Measurements from ENCODE around the gene EPB41L4A.
A peak's percentile ranks its signal among the peaks of the same experiment; 100 is the strongest.

Gene EPB41L4A

DNA sequence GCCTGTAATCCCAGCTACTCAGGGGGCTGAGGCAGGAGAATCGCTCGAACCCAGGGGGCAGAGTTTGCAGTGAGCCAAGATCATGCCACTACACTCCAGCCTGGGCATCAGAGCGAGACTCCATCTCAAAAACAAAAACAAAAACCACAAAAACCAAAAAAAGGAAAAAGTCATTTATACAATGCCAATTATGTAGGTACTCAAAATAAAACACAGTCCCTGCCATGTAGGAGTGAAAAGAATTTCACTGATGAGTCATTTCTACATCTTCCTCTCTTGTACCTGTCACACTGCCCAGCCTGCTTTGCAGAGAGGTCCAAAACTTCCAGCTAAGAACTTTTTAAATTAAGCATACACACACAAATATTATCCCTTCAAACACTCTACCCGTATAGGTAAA is 215.8 kb downstream of the EPB41L4A start:
- Histone ChIP-seq H3K36me3 (ENCODE audit: control insufficient read depth, insufficient read depth, low read length, severe bottlenecking) (no peaks in the 10 kb centered on the region), H3K9me3 (ENCODE audit: control insufficient read depth, low read length) (no peaks in the 10 kb centered on the region), H3K27me3 (replicated peaks; ENCODE audit: control insufficient read depth, insufficient read depth, low read length) (no peaks in the 10 kb centered on the region), H3K9ac (ENCODE audit: low read length) (no peak overlapping the region), H3K4me3 (ENCODE audit: low read length) (no peak overlapping the region), H3K4me1 (ENCODE audit: control insufficient read depth, insufficient read depth, low read length) (peaks cover 3% of the 10 kb centered on the region)
- no peak for DNase-seq (ENCODE audit: low read depth)

DNA sequence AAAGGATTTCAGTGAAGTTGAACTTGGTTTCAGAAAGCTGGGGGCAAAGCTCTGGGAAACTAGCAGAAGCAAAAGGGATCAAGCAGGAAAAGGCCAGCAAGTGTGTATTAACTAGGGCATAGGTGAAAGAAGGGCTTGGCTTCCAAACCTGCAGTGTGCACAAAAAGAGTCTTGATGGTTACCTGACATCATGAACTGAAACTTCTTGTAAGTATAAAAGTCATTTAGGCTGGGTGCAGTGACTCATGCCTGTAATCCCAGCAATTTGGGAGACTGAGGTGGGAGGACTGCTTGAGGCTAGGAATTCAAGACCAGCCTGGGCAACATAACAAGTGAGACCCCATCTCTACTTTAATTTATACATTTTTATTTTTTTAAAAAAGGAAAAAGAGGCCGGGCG is 216.4 kb downstream of the EPB41L4A start:
- no peaks in the 10 kb centered on the region for H3K27me3 ChIP-seq (replicated peaks; ENCODE audit: control insufficient read depth, insufficient read depth, low read length)
- peaks cover 3% of the 10 kb centered on the region for H3K4me1 ChIP-seq (ENCODE audit: control insufficient read depth, insufficient read depth, low read length)
- no peaks in the 10 kb centered on the region for H3K36me3 ChIP-seq (ENCODE audit: control insufficient read depth, insufficient read depth, low read length, severe bottlenecking)
- H3K9ac ChIP-seq (ENCODE audit: low read length), result no peak overlapping the region
- DNase-seq (ENCODE audit: low read depth), result no peak
- no peak overlapping the region for H3K4me3 ChIP-seq (ENCODE audit: low read length)
- no peaks in the 10 kb centered on the region for H3K9me3 ChIP-seq (ENCODE audit: control insufficient read depth, low read length)

DNA sequence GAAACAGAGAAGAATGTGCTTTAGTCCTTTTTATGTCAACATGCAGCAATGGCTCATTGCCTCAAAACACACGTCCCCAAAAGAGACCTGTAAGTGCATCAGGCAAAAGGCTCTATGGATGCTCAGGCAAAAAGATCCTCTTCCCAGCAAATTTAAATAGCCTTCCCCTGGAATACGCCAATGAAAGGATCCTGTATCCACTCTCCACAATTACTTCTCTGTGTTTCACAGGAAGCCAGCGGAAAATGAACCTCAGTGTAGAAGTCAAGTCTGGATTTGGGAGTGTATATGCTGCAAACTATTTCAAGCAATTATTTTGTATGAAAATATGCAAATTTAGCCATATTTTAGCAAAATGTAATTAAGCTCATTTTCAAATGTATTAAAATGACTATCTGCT is 217.9 kb downstream of the EPB41L4A start:
- Histone ChIP-seq H3K4me1 (ENCODE audit: control insufficient read depth, insufficient read depth, low read length) (peaks cover 6% of the 10 kb centered on the region), H3K9me3 (ENCODE audit: control insufficient read depth, low read length) (no peaks in the 10 kb centered on the region), H3K4me3 (ENCODE audit: low read length) (no peak overlapping the region), H3K9ac (ENCODE audit: low read length) (no peak overlapping the region), H3K27me3 (replicated peaks; ENCODE audit: control insufficient read depth, insufficient read depth, low read length) (no peaks in the 10 kb centered on the region), H3K36me3 (ENCODE audit: control insufficient read depth, insufficient read depth, low read length, severe bottlenecking) (no peaks in the 10 kb centered on the region)
- no peak for DNase-seq (ENCODE audit: low read depth)

DNA sequence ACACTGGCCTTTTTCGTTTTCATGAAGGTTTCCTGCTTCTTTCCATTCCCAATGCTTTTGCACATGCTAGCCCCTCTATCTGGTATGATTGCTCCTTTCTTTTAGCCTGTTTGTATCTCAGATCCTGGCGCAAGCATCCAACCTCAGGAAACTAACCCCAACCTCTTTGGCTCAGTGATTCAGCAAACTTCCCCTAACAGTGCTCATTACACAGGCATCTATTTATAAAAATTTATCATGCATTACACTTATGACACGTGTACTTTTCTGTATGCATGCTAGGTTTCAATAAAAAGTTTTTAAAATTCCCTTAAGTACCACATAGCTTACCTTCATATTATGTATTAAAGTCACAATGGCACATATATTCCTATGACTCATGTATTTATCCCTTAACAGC is 218.9 kb downstream of the EPB41L4A start:
- H3K4me1 ChIP-seq (ENCODE audit: control insufficient read depth, insufficient read depth, low read length), result peaks cover 6% of the 10 kb centered on the region

DNA sequence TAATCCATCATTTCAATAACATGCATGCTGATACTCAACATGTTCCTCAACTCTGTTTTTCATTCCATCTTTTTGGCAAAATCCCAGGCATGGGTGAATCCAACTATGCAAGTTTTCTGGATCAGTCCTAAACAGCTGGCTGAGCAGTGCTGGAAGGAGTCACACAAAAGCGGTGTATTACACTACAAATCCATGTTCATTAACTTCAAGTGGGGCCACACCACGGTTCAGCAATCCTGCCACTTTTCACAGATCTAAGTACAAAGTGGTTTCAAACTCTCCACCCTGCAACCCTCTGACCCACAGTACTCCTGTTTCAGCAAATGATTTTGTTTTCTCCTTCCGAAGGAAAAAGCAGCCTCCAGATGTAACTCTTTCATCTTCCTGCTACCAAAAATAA is 222.5 kb downstream of the EPB41L4A start:
- H3K4me3 ChIP-seq (ENCODE audit: low read length), result no peak overlapping the region
- no peaks in the 10 kb centered on the region for H3K27me3 ChIP-seq (replicated peaks; ENCODE audit: control insufficient read depth, insufficient read depth, low read length)
- no peak overlapping the region for H3K9ac ChIP-seq (ENCODE audit: low read length)
- no peak for DNase-seq (ENCODE audit: low read depth)
- H3K36me3 ChIP-seq (ENCODE audit: control insufficient read depth, insufficient read depth, low read length, severe bottlenecking), result no peaks in the 10 kb centered on the region
- H3K9me3 ChIP-seq (ENCODE audit: control insufficient read depth, low read length), result no peaks in the 10 kb centered on the region
- H3K4me1 ChIP-seq (ENCODE audit: control insufficient read depth, insufficient read depth, low read length), result peaks cover 3% of the 10 kb centered on the region

More for the DNA sequence above, 218.9 kb downstream of the EPB41L4A start:
- Histone ChIP-seq H3K9me3 (ENCODE audit: control insufficient read depth, low read length) (no peaks in the 10 kb centered on the region), H3K36me3 (ENCODE audit: control insufficient read depth, insufficient read depth, low read length, severe bottlenecking) (no peaks in the 10 kb centered on the region), H3K9ac (ENCODE audit: low read length) (no peak overlapping the region), H3K27me3 (replicated peaks; ENCODE audit: control insufficient read depth, insufficient read depth, low read length) (no peaks in the 10 kb centered on the region), H3K4me3 (ENCODE audit: low read length) (no peak overlapping the region)
- DNase-seq (ENCODE audit: low read depth), result no peak

DNA sequence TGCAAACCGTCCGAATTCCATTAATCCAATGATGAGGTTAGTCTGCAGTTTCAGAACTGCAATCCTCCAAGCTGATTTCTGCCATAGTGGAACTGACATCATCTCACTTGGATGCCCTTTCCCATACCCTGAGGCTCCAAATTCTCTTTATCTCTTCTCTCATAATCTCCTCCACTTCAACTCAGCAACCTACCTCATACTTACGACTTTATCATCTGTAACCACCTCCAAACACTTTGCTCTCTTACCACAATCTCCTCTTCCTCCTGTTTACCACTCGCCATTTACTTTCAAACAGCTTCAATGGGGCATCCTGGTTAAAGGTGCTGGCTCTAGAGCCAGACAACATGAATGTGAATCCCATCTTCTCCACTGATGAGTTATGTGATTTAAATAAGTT is 223.2 kb downstream of the EPB41L4A start:
- Histone ChIP-seq H3K9me3 (ENCODE audit: control insufficient read depth, low read length) (no peaks in the 10 kb centered on the region), H3K36me3 (ENCODE audit: control insufficient read depth, insufficient read depth, low read length, severe bottlenecking) (no peaks in the 10 kb centered on the region), H3K4me3 (ENCODE audit: low read length) (no peak overlapping the region), H3K27me3 (replicated peaks; ENCODE audit: control insufficient read depth, insufficient read depth, low read length) (no peaks in the 10 kb centered on the region), H3K9ac (ENCODE audit: low read length) (no peak overlapping the region), H3K4me1 (ENCODE audit: control insufficient read depth, insufficient read depth, low read length) (peaks cover 3% of the 10 kb centered on the region)
- no peak for DNase-seq (ENCODE audit: low read depth)

DNA sequence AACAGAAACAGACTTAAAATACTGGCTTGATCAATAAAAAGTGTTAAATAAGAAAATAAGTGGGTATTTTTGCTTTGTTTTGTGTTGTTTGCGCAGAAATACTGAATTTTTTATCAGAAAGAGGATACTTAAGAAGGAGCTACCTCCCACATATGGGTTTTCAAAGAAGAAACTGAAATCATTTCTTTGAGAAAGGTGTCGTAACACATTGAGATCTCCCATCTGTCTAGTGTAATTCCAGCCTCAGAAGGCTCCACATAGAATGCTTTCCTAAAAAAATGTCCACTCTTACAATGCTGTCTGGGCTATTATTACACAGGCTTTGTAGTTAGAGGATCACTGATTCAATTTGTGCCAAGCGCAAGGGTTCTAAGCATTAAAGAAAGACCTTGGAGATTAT is 226.2 kb downstream of the EPB41L4A start:
- Histone ChIP-seq H3K4me1 (ENCODE audit: control insufficient read depth, insufficient read depth, low read length) (peaks cover 3% of the 10 kb centered on the region), H3K9ac (ENCODE audit: low read length) (no peak overlapping the region), H3K4me3 (ENCODE audit: low read length) (no peak overlapping the region), H3K27me3 (replicated peaks; ENCODE audit: control insufficient read depth, insufficient read depth, low read length) (no peaks in the 10 kb centered on the region), H3K9me3 (ENCODE audit: control insufficient read depth, low read length) (no peaks in the 10 kb centered on the region), H3K36me3 (ENCODE audit: control insufficient read depth, insufficient read depth, low read length, severe bottlenecking) (no peaks in the 10 kb centered on the region)
- peak; percentile 36 for DNase-seq (ENCODE audit: low read depth)

DNA sequence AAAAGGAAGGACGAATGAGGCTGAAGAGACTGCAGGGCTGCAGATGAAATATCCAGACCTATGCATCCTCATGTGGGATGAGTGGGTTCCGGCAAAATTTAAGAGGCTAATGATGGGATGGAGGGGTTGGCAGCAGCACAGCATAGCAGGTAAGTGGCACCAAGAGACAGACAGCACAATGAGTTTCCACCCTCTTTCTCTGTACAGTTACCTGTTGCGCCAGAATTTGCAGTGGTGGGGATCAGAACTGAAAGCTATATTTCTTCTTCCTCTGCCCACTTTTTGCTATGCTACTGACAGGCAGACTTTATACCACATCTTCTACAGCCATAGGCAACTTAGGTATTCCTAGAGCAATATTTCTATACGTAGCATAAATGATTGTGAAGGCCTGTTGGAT is 227.0 kb downstream of the EPB41L4A start:
- Histone ChIP-seq H3K27me3 (replicated peaks; ENCODE audit: control insufficient read depth, insufficient read depth, low read length) (no peaks in the 10 kb centered on the region), H3K9me3 (ENCODE audit: control insufficient read depth, low read length) (no peaks in the 10 kb centered on the region), H3K4me1 (ENCODE audit: control insufficient read depth, insufficient read depth, low read length) (peaks cover 3% of the 10 kb centered on the region), H3K4me3 (ENCODE audit: low read length) (no peak overlapping the region), H3K9ac (ENCODE audit: low read length) (no peak overlapping the region), H3K36me3 (ENCODE audit: control insufficient read depth, insufficient read depth, low read length, severe bottlenecking) (no peaks in the 10 kb centered on the region)
- DNase-seq (ENCODE audit: low read depth), result no peak

DNA sequence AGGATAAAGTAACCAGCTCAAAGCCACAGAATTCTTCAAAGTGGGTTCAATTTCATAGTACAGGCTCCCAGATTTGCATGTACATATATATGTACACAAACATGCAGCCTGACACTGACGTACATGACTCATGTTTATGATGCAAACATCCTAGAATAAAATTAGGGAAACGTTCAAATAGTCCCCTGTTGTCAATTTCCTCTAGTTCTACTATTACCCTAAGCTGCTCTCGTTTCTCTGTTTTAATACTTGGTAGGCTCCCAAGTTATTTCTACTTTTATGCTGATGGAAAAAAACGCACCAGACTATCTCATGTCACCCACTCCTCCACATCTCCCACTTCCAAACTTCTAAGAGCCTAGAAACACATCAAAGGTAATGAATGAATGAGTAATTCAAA is 229.7 kb downstream of the EPB41L4A start:
- Histone ChIP-seq H3K9ac (ENCODE audit: low read length) (no peak overlapping the region), H3K27me3 (replicated peaks; ENCODE audit: control insufficient read depth, insufficient read depth, low read length) (no peaks in the 10 kb centered on the region), H3K9me3 (ENCODE audit: control insufficient read depth, low read length) (no peaks in the 10 kb centered on the region), H3K36me3 (ENCODE audit: control insufficient read depth, insufficient read depth, low read length, severe bottlenecking) (no peaks in the 10 kb centered on the region), H3K4me1 (ENCODE audit: control insufficient read depth, insufficient read depth, low read length) (no peaks in the 10 kb centered on the region), H3K4me3 (ENCODE audit: low read length) (no peak overlapping the region)
- no peak for DNase-seq (ENCODE audit: low read depth)

DNA sequence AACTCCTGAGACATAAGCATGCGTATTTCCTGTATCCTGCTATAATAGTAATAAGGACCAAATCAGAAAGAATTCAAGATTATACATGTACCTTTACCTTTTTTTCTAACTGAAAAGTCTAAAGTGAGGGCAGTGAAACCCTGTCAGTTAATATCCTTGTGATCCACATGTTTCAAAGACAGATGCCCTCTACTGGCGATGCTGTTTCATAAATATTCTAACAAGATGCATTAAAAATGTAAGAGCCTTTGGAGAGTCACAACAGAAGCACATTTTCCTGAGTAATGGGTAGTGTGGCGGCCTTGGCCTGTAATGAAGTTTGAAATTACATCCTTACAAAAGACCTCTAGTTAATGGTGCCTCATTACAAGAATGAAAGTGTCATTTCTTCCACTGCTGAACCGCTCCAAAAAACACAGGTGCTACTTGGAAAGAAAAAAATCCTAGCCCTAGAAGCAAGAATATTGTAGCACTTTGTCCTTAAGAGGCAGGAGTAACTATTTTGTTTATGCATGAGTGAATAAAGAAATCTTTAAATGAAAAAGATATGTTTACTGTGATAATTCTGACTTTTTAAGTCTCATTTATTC is 232.6 kb downstream of the EPB41L4A start:
- H3K9me3 ChIP-seq (ENCODE audit: control insufficient read depth, low read length), result no peaks in the 10 kb centered on the region
- H3K36me3 ChIP-seq (ENCODE audit: control insufficient read depth, insufficient read depth, low read length, severe bottlenecking), result no peaks in the 10 kb centered on the region
- no peaks in the 10 kb centered on the region for H3K27me3 ChIP-seq (replicated peaks; ENCODE audit: control insufficient read depth, insufficient read depth, low read length)
- H3K4me3 ChIP-seq (ENCODE audit: low read length), result no peak overlapping the region
- no peaks in the 10 kb centered on the region for H3K4me1 ChIP-seq (ENCODE audit: control insufficient read depth, insufficient read depth, low read length)
- H3K9ac ChIP-seq (ENCODE audit: low read length), result no peak overlapping the region
- DNase-seq (ENCODE audit: low read depth), result peak; percentile 75

DNA sequence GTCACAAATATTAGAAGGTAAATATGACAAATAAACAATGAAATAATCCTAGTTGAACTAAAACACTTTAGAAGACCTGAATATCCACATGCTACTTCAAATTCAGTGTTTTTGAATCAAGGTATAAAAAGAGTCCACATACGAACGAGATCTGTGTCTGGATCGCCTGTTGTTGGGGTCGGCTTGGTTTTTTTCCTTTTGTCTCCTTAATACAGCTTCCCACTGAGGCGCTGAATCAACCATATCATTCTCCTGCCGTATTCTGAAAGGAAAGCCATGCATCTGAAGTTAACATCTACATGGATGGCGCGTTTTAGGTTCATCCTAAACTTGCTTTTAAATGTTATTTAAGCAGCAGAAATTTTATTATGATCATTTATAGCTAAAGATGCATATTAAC is 235.2 kb downstream of the EPB41L4A start:
- DNase-seq (ENCODE audit: low read depth), result no peak
- no peaks in the 10 kb centered on the region for H3K9me3 ChIP-seq (ENCODE audit: control insufficient read depth, low read length)
- no peaks in the 10 kb centered on the region for H3K4me1 ChIP-seq (ENCODE audit: control insufficient read depth, insufficient read depth, low read length)
- H3K27me3 ChIP-seq (replicated peaks; ENCODE audit: control insufficient read depth, insufficient read depth, low read length), result no peaks in the 10 kb centered on the region
- H3K4me3 ChIP-seq (ENCODE audit: low read length), result no peak overlapping the region
- no peak overlapping the region for H3K9ac ChIP-seq (ENCODE audit: low read length)
- H3K36me3 ChIP-seq (ENCODE audit: control insufficient read depth, insufficient read depth, low read length, severe bottlenecking), result no peaks in the 10 kb centered on the region

DNA sequence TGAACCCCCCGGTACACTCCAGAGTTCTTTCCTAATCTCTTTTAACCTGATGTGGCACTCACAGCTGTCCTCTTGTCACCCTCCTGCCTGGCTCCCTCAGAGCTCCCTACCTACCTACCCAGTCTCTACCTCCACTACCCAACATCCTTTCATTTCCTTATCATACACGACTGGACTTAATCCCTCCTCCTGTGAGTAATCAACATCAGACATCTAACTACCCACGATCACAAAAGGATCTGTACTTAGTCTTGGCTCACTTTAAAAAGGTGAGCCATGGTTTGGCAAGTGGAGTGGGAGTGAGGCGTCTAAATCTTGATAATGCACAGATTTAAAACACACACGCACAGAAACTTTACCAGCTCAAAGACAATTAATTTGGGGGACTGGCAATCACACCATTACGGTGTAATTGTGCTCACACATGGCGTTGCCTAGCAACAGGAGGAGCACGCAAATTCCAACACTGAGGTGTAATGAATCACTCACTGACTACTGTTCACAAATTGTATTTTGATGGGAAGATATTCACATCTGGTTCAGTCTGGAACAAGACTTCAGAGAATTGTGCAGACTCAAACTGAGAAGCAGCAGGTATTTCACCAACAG is 235.9 kb downstream of the EPB41L4A start:
- no peak overlapping the region for H3K4me3 ChIP-seq (ENCODE audit: low read length)
- no peaks in the 10 kb centered on the region for H3K4me1 ChIP-seq (ENCODE audit: control insufficient read depth, insufficient read depth, low read length)
- no peaks in the 10 kb centered on the region for H3K27me3 ChIP-seq (replicated peaks; ENCODE audit: control insufficient read depth, insufficient read depth, low read length)
- no peak overlapping the region for H3K9ac ChIP-seq (ENCODE audit: low read length)
- no peaks in the 10 kb centered on the region for H3K36me3 ChIP-seq (ENCODE audit: control insufficient read depth, insufficient read depth, low read length, severe bottlenecking)
- DNase-seq (ENCODE audit: low read depth), result no peak
- no peaks in the 10 kb centered on the region for H3K9me3 ChIP-seq (ENCODE audit: control insufficient read depth, low read length)

Measured in adipocyte (in vitro differentiated cells).